ENCODE results near the gene PPP2R1A.
"Not testable (repeated sequence)": the region's sequence is repeated elsewhere in the genome, so short reads cannot be mapped to it uniquely, and the experiment has no call there.

The PPP2R1A gene

DNA sequence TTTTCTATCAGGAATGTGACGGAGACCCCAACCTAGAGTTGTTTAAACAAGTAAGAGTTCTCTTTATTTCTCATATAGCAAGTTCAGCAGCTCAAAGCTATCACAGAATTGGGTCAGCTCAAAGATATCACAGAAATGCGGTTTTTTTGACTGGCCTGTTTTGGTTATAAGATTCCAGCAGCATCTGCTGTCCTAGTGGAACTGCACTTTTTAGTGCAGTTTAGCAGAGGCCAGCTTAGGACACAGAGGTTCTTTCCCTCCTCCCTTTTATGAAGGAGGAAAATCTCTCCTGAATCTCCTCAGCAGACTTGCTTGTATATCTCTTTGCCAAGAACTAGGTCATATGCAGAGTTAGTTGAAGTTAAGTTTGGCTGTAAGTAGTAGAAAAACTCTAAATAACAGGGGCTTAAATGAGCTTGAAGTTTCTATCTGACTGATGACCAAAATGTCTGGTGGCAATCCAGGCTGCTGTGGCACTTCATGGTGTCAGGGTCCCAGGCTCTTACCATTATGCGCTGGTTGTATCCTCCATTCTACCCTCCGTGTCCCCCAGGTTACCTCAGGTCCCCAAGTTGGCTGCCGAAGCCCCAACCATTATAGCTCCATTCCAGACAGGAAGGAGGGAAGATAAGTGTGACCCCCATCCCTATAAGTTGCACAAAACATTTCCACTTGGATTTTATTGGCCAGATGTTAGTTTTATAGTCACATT is 6.6 kb downstream of the PPP2R1A start:
- DNase-seq = no peak
- no peak overlapping the region for H3K27ac Mint-ChIP-seq
- H3K27me3 Mint-ChIP-seq (ENCODE audit: low read depth, poor library complexity) = no peaks in the 10 kb centered on the region
- peaks cover 70% of the 10 kb centered on the region for H3K36me3 Mint-ChIP-seq (ENCODE audit: low read depth)
- no peaks in the 10 kb centered on the region for H3K9me3 Mint-ChIP-seq
- H3K4me3 Mint-ChIP-seq = no peak overlapping the region
- peaks cover 24% of the 10 kb centered on the region for H3K4me1 Mint-ChIP-seq
- no peak for TF ChIP-seq CTCF (IDR thresholded peaks at IDR 0.05)

DNA sequence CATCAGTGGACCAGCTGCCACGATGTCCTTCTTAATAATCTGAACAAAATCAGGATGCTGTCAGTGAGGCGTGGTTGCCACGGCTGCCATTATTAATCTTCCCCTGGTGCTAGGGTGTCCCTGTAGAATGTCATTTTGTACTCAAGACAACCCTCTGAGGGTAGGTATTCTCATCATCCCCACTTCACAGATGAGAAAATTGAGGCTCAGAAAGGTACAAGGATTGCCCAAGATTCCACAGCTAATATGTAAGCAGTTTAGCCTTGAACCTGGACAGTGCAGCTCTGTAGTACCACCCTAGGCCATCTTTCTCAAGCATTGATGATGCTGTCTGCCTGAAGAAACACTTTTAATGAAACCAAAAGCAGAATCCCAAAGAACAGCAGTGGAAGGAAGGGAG is 8.1 kb downstream of the PPP2R1A start:
- Mint-ChIP-seq H3K27ac (no peak overlapping the region), H3K9me3 (no peaks in the 10 kb centered on the region), H3K4me3 (no peak overlapping the region), H3K27me3 (ENCODE audit: low read depth, poor library complexity) (no peaks in the 10 kb centered on the region), H3K36me3 (ENCODE audit: low read depth) (peaks cover 70% of the 10 kb centered on the region), H3K4me1 (peaks cover 9% of the 10 kb centered on the region)
- no peak for DNase-seq
- no peak for TF ChIP-seq CTCF (IDR thresholded peaks at IDR 0.05)

DNA sequence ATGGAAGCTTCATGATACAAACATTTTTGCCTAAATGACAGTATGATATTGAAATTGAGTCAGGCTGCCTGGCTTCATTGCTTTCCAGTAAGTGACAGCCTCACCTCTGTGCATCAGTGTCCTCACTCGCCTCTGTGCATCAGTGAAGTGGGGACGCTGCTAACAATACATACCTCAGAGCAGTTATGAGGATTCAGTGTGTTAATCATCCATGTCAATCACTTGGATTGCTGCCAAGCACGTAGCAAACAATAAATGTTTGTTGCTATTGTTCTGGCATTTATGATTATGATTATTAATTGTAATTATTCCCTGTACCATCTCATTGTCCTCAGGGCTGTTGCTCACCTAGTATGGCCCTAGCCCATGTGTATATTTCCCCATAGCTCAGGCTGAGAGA is 8.8 kb downstream of the PPP2R1A start:
- H3K4me1 Mint-ChIP-seq = peaks cover 6% of the 10 kb centered on the region
- no peak for DNase-seq
- H3K27me3 Mint-ChIP-seq (ENCODE audit: low read depth, poor library complexity) = no peaks in the 10 kb centered on the region
- peaks cover 71% of the 10 kb centered on the region for H3K36me3 Mint-ChIP-seq (ENCODE audit: low read depth)
- no peak overlapping the region for H3K4me3 Mint-ChIP-seq
- peak overlapping the region; percentile 42 for H3K27ac Mint-ChIP-seq
- no peak for TF ChIP-seq CTCF (IDR thresholded peaks at IDR 0.05)
- H3K9me3 Mint-ChIP-seq = no peaks in the 10 kb centered on the region

GRCh38 chr19:52200044-52200443 is 10.2 kb downstream of the PPP2R1A start:
- no peak for TF ChIP-seq CTCF (IDR thresholded peaks at IDR 0.05)
- DNase-seq = no peak
- Mint-ChIP-seq H3K27me3 (ENCODE audit: low read depth, poor library complexity) (no peaks in the 10 kb centered on the region), H3K9me3 (no peaks in the 10 kb centered on the region), H3K27ac (peak overlapping the region; percentile 15), H3K4me3 (no peak overlapping the region), H3K36me3 (ENCODE audit: low read depth) (peaks cover 71% of the 10 kb centered on the region), H3K4me1 (no peaks in the 10 kb centered on the region)

DNA sequence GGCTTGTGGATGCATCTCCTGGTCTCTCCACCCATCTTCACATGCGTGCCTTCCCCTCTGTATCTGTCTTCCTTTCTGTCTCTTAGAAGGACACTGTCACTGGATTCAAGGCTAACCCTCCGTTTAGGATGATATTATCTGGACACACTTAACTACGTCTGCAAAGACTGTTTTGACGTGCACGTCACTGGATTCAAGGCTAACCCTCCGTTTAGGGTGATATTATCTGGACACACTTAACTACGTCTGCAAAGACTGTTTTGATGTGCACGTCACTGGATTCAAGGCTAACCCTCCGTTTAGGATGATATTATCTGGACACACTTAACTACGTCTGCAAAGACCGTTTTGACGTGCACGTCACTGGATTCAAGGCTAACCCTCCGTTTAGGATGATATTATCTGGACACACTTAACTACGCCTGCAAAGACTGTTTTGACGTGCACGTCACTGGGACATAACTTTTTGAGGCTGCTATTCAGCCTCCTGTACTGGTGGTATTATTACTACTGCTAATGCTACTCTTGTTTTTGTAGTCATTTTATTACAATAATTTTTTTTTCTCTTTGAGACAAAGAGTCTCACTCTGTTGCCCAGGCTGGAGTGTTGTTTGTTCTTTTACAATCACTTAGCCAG is 11.0 kb downstream of the PPP2R1A start:
- DNase-seq; H3K9me3 Mint-ChIP-seq; H3K27ac Mint-ChIP-seq; H3K4me3 Mint-ChIP-seq; H3K27me3 Mint-ChIP-seq (ENCODE audit: low read depth, poor library complexity); H3K4me1 Mint-ChIP-seq: not testable (repeated sequence)
- H3K36me3 Mint-ChIP-seq (ENCODE audit: low read depth) = peaks cover 71% of the 10 kb centered on the region

GRCh38 chr19:52206481-52206880 is 16.6 kb downstream of the PPP2R1A start:
- no peak for DNase-seq
- no peak overlapping the region for H3K4me3 Mint-ChIP-seq
- H3K27me3 Mint-ChIP-seq (ENCODE audit: low read depth, poor library complexity) = no peaks in the 10 kb centered on the region
- no peak for TF ChIP-seq CTCF (IDR thresholded peaks at IDR 0.05)
- H3K4me1 Mint-ChIP-seq = no peaks in the 10 kb centered on the region
- H3K36me3 Mint-ChIP-seq (ENCODE audit: low read depth) = peaks cover 90% of the 10 kb centered on the region
- no peak overlapping the region for H3K27ac Mint-ChIP-seq
- H3K9me3 Mint-ChIP-seq = no peaks in the 10 kb centered on the region
